Panc1 (cell line): ENCODE measurements around the gene PROSER1. TPM values are rescaled to one million over a fixed set of nuclear protein-coding genes. Genes with fewer than 3 reads are reported as not detected.
"Not testable (repeated sequence)": the region's sequence is repeated elsewhere in the genome, so short reads cannot be mapped to it uniquely, and the experiment has no call there.

Experiments
- ATAC-seq: fragments of 200-7000 bp; cut with Tn5 transposase; 2 replicates; pipeline ENCODE4 v1.9.1; 2020; ENCODE audit warnings: mild to moderate bottlenecking, moderate library complexity
- Bru-seq: library from RNA; stranded (reverse); fragments of 400-500 nt; gene quantifications from one replicate; lab custom pipeline; 2021; lab: Mats Ljungman, UMichigan
- BruChase-seq, 2 experiments: library from RNA; stranded (reverse); fragments of 400-500 nt; gene quantifications; one replicate each; lab custom pipeline; 2021; lab: Mats Ljungman, UMichigan
- BruUV-seq: library from RNA; stranded (reverse); fragments of 400-500 nt; replicated peaks from 2 replicates; lab custom pipeline; 2021; lab: Mats Ljungman, UMichigan
- CTCF ChIA-PET: fragments of 300-600 bp; sonication (Branson Sonifier 250); formaldehyde crosslinking; loops from one replicate; lab custom pipeline; 2022; ENCODE audit warnings: antibody characterized with exemption; lab: Charles Lee
- POLR2A ChIA-PET: fragments of 300-600 bp; sonication (Branson Sonifier 250); formaldehyde crosslinking; loops from one replicate; lab custom pipeline; 2022; ENCODE audit warnings: antibody characterized with exemption; lab: Charles Lee
- DNase-seq: peaks from one replicate; pipeline ENCODE4 v3.0.0-alpha.2; 2010; ENCODE audit warnings: low read depth, low spot score
- H3K27ac ChIP-seq: 2 replicates; pipeline ENCODE4 v1.5.1; 2011; ENCODE audit warnings: mild to moderate bottlenecking, low read length, inconsistent platforms
- H3K27me3 ChIP-seq: fragments of 200-500 bp; sonication (Bioruptor generic); 2 replicates; pipeline ENCODE4 v1.6.0; 2014; ENCODE audit warnings: low read length, inconsistent platforms; ENCODE audit not compliant: control insufficient read depth, insufficient read depth
- H3K36me3 ChIP-seq: fragments of 200-500 bp; sonication (Bioruptor generic); 2 replicates; pipeline ENCODE4 v1.5.1; 2014; ENCODE audit warnings: inconsistent platforms, mild to moderate bottlenecking, low read length, moderate library complexity; ENCODE audit not compliant: control insufficient read depth, insufficient read depth
- H3K4me1 ChIP-seq: 2 replicates; pipeline ENCODE4 v1.5.1; 2011; ENCODE audit warnings: inconsistent platforms, mild to moderate bottlenecking, low read length, moderate library complexity; ENCODE audit not compliant: control insufficient read depth, insufficient read depth
- H3K4me3 ChIP-seq, 2 experiments: 2 replicates each; pipeline ENCODE4 v1.5.1; 2011 to 2012; ENCODE audit warnings: low read depth in 2 of 2, low read length in 2 of 2, mild to moderate bottlenecking in 2 of 2, inconsistent platforms in 1 of 2, moderate library complexity in 1 of 2
- H3K9me3 ChIP-seq: fragments of 200-500 bp; sonication (Bioruptor generic); 2 replicates; pipeline ENCODE4 v1.5.1; 2014; ENCODE audit warnings: low read depth, mild to moderate bottlenecking, inconsistent platforms, low read length, moderate library complexity; ENCODE audit not compliant: control insufficient read depth, insufficient read depth
- CTCF ChIP-seq: fragments of 450-650 bp; IDR thresholded peaks from 2 replicates; pipeline ENCODE4 v1.5.1; 2017; ENCODE audit warnings: mild to moderate bottlenecking
- POLR2AphosphoS5 ChIP-seq: IDR thresholded peaks from 2 replicates; pipeline ENCODE4 v1.6.1; 2012; ENCODE audit warnings: mild to moderate bottlenecking, low read depth, low read length, moderate library complexity
- REST ChIP-seq, 2 experiments: IDR thresholded peaks; 2 replicates each; pipeline ENCODE4 v1.6.1; 2011 to 2012; ENCODE audit warnings: low read depth in 2 of 2, control low read depth in 1 of 2, low read length in 1 of 2, mild to moderate bottlenecking in 1 of 2, moderate library complexity in 1 of 2; ENCODE audit not compliant: insufficient read depth in 1 of 2
- SIN3A ChIP-seq: IDR thresholded peaks from 2 replicates; pipeline ENCODE4 v1.6.1; 2012; ENCODE audit warnings: low read depth, mild to moderate bottlenecking, low read length, moderate library complexity, borderline replicate concordance; ENCODE audit not compliant: insufficient read depth
- TCF7L2 ChIP-seq: IDR thresholded peaks from 2 replicates; pipeline ENCODE4 v1.6.1; 2011; ENCODE audit warnings: mild to moderate bottlenecking, low read depth, low read length, inconsistent platforms
- in situ Hi-C: cut with HindIII; loops from 2 replicates; pipeline ENCODE4 v1.10.0; 2016; ENCODE audit warnings: low sequenced_read_pairs, low pct_unique_long_range_greater_than_20kb
- intact Hi-C: fragments of 100-400 bp; cut with micrococcal nuclease; formaldehyde crosslinking; loops from one replicate; pipeline ENCODE4 v1.10.0; 2022; ENCODE audit not compliant: unreplicated experiment
- long read RNA-seq: library from polyadenylated mRNA; unstranded; transcript quantifications from one replicate; pipeline ENCODE4 v2.0.0, GENCODE V29; 2021; ENCODE audit not compliant: unreplicated experiment
- polyA plus RNA-seq: library from polyadenylated mRNA; unstranded; fragments of >200 nt; gene quantifications from one replicate; pipeline ENCODE4 v1.2.1, GENCODE V29; 2012; ENCODE audit warnings: missing spikeins; ENCODE audit not compliant: insufficient read length
- total RNA-seq: library from RNA; stranded (reverse); gene quantifications from one replicate; pipeline ENCODE4 v1.2.1, GENCODE V29; 2021; ENCODE audit not compliant: unreplicated experiment

Gene PROSER1
- total RNA-seq (24.7 TPM), Bru-seq, nascent RNA (percentile 88 among the genes with signal in this experiment), BruChase-seq, experiment 1, labeled RNA remaining after a 2-hour chase (percentile 91 among the genes with signal in this experiment), BruChase-seq, experiment 2, labeled RNA remaining after a 6-hour chase (percentile 87 among the genes with signal in this experiment)
- 8.7 TPM for polyA plus RNA-seq
- long read RNA-seq, full-length matches to known transcripts: 3 of 22 reads
- long read RNA-seq, partial matches to known transcripts: 4 of 22 reads
- long read RNA-seq, other reads (novel, unspliced or antisense): 15 of 22 reads

- ChIA-PET CTCF (no interaction called here), POLR2A (no interaction called here)
- intact Hi-C loops: loop anchor here (10.0 kb wide), 1 partner anchor 637 kb away; no protein-coding TSS in a partner anchor
- no TSS peak for BruUV-seq
- DNase-seq (peak; percentile 54), ATAC-seq (peak; percentile 96)
- no peaks in the 10 kb centered on the region for H3K27me3 ChIP-seq
- H3K4me3 ChIP-seq: peak within 1 kb of the TSS; percentile 89 to 91
- H3K36me3 ChIP-seq: peaks cover 5% of the 10 kb centered on the region; the same call in 1 of the 2 replicates
- in situ Hi-C loops: no loop called here
- H3K9me3 ChIP-seq: no peaks in the 10 kb centered on the region
- peak; percentile 74 for TF ChIP-seq POLR2AphosphoS5
- TF ChIP-seq SIN3A: no peak
- TF ChIP-seq TCF7L2: no peak
- no peak for TF ChIP-seq REST (IDR thresholded peaks at IDR 0.05; ENCODE audit: insufficient read depth in 1 of 2, low read depth in 2 of 2, low read length in 1 of 2)
- no peak for TF ChIP-seq CTCF
- peaks cover 8% of the 10 kb centered on the region for H3K4me1 ChIP-seq
- peak within 1 kb of the TSS; percentile 93 for H3K27ac ChIP-seq
Measured at GRCh38 chr13:39037880-39038568, at the start of gene PROSER1, which contains the start of gene NHLRC3. Gene PROSER1 (minus strand): TSS chr13:39038089. CDS start chr13:39037242, 847 bp downstream. Gene NHLRC3 (plus strand): TSS chr13:39038456. CDS start chr13:39038640, 184 bp downstream.

GRCh38 chr13:39086251-39086945 is 48.5 kb upstream of the PROSER1 start:
- H3K27me3 ChIP-seq, CTCF ChIA-PET, ATAC-seq, POLR2A ChIA-PET, H3K4me3 ChIP-seq, BruUV-seq, in situ Hi-C loops, H3K36me3 ChIP-seq, DNase-seq, H3K27ac ChIP-seq, H3K9me3 ChIP-seq, H3K4me1 ChIP-seq, intact Hi-C loops: not testable (repeated sequence)
